ENCODE results near the gene DNTTIP2.

DNA sequence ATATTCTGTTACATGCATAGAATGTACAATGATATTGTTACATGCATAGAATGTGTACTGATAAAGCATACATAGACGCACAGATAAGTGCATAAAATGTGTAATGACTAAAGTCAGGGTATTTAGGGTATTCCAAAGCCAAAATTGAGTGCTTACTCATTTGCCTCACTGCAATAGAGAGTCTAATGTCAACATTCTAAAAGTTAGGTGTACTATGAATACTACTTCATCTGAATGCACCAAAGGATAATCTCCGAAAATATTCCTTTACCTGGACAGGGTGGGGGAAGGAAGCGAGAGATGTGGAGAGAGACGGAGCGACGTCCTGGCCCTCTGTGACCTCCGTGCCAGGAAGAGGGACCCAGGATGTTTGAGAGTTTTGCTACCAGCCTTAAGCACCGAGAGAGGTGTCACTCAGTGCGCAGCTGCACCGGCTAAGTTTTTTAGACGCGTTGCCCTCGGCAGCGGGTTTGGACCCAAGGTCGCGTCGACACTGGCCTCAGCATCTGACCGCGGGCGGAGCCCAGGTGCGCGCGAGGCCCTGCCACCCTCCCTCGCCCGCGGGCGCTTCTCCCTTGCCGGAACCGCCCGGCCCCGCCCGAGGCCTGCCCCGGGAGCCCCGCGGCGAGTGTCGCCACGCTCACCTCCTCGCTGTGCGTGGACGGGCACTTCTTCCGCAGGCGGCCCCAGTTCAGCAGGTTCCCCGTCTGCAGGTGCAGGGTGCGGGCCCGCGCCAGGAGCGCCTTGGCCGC, 29.6 kb upstream of the DNTTIP2 start:
- TF ChIP-seq, protein P1, sequence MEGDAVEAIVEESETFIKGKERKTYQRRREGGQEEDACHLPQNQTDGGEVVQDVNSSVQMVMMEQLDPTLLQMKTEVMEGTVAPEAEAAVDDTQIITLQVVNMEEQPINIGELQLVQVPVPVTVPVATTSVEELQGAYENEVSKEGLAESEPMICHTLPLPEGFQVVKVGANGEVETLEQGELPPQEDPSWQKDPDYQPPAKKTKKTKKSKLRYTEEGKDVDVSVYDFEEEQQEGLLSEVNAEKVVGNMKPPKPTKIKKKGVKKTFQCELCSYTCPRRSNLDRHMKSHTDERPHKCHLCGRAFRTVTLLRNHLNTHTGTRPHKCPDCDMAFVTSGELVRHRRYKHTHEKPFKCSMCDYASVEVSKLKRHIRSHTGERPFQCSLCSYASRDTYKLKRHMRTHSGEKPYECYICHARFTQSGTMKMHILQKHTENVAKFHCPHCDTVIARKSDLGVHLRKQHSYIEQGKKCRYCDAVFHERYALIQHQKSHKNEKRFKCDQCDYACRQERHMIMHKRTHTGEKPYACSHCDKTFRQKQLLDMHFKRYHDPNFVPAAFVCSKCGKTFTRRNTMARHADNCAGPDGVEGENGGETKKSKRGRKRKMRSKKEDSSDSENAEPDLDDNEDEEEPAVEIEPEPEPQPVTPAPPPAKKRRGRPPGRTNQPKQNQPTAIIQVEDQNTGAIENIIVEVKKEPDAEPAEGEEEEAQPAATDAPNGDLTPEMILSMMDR (IDR thresholded peaks at IDR 0.05; ENCODE audit: borderline replicate concordance, extremely low read depth, low read length, poor library complexity, severe bottlenecking), result no peak
- TF ChIP-seq EZH2 (IDR thresholded peaks at IDR 0.05; ENCODE audit: borderline replicate concordance, low read depth, low read length, severe bottlenecking), result no peak
